ENCODE results near the gene TLNRD1.
"Not testable (repeated sequence)": the region's sequence is repeated elsewhere in the genome, so short reads cannot be mapped to it uniquely, and the experiment has no call there.

Gene TLNRD1

DNA sequence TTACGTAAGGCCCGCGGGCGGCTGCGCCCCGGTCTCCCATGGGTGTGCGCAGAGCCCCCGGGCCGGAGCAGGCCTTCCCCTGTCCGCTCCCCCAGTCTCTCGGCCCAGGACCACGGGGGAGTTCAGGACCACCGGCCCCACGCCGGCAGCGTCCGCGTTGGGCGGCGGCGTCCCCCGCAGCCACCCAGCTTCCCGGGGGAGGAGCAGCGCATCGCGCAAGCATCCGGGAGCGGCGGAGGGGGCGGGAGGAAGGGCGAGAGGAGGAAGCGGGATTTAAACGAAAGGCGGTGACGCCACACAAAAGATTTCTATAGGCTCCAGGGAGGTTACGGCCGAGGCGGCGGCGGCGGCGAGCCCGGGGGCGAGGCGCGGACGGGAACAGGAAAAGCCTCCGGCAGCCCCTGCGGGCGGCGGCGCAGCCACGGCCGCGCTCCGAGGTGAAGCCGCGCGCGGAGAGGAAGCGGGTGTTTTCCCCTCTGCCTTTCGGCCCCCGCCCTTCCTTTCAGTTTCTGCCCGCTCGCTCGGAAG, at the start of gene TLNRD1:
TSS of gene TLNRD1 (plus strand) at position 300 of the 528 bp plus-strand sequence. CDS start 1,349 bp downstream, outside the sequence.
- DNase-seq (ENCODE audit: low read depth): peak; percentile 74

DNA sequence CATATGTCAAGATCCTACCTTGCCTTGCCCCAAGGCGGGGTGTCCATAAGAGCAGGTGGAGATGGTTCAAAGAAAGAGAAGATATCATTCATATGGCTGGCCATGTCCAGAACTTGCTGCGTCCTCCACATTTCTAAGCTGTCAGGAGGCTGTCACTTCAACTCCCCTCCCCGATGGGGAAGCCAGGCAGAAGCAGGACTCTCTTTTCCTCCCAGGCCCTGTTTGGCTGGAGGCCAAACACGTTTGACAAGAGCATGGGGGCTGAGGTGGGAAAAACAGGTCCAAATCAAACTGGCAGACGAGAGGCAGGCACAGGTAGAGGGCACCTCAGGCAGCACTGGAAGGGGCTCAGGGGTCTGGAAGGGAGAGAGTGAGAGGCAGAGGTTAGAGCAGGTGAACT, 48.8 kb upstream of the TLNRD1 start:
- no peak for DNase-seq (ENCODE audit: low read depth)

DNA sequence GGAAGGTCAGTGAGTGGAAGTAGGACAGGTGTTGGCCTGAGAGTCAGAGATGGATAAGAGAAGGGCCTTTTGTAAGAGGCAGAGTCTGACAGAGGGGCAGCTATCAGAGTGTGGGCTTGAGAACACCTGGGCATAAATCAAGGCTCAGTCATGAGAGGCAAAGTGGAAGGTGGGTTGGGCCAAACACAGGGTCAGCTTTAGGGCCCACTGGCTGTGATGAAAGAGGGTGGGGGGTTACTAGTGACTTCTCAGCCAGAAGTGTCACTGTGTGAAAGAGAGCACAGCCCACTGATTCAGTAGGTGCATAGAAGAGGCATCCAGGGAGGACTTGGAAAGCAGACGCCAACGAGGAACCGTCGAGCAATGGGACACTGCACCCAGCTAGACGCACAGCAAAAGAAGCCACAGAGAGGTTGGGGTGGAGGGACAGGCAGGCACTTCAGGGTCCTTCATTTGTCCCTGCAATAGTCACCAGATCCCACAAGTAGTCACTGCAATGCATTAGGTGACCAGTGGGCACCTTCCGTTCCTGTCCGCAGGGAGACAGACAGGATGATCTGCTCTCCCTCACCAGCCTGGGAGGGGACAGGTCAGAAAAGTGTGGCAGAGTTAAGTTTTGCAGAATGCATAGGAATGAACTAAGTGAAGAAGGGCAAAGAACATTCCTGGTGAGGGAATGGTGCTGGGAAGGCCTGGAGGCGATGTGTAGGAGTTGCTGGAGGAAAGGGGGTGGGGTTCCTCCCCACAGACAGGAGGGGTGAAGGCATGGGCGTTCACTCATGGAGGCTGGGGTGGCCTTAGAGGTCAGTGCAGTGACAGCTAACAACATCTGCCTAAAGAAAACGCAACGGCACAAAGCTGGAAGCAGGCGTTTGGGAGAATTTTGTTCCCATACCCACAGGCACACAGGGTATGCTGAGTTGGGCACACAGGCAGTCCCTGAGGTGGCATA, 47.4 kb upstream of the TLNRD1 start:
- DNase-seq (ENCODE audit: low read depth): no peak

DNA sequence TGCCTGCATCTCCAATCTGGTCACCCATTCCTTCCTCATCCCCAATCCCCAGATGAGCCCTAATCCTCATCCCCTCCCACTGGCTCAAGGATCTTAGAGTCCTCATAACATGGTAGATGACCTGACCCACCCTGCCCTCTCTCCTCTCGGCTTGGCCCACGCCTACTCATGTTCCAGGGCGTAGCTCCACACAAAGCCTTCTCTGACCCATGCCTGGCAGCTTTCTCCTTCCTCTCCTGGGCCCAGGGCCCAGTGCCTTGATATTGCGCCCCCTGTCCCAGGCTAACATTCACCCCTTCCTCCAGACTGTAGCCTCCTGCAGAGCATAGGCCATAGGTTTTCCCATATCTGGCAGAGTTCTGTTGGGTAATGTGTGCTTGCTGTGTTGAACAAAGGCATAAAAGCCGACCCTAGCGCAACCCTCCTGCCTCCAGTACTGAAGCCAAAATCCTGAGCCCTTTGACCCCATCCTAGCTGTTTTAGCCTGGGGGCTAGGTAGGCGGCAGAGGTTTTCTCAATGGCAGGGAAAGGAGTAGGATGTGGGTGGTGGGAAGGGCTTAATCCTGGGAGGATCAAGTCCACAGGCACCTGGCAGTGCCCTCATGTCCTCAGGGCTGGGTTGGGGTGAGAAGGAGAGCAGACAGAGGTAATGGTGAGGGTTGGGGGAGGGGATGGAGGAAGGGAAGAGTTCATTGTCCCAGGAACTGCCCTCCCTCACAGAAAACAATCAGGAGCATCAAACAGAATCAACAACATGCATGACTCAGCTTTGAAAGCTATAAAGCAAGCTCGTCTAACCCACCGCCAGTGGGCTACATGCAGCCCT, 46.6 kb upstream of the TLNRD1 start:
- DNase-seq (ENCODE audit: low read depth): no peak

DNA sequence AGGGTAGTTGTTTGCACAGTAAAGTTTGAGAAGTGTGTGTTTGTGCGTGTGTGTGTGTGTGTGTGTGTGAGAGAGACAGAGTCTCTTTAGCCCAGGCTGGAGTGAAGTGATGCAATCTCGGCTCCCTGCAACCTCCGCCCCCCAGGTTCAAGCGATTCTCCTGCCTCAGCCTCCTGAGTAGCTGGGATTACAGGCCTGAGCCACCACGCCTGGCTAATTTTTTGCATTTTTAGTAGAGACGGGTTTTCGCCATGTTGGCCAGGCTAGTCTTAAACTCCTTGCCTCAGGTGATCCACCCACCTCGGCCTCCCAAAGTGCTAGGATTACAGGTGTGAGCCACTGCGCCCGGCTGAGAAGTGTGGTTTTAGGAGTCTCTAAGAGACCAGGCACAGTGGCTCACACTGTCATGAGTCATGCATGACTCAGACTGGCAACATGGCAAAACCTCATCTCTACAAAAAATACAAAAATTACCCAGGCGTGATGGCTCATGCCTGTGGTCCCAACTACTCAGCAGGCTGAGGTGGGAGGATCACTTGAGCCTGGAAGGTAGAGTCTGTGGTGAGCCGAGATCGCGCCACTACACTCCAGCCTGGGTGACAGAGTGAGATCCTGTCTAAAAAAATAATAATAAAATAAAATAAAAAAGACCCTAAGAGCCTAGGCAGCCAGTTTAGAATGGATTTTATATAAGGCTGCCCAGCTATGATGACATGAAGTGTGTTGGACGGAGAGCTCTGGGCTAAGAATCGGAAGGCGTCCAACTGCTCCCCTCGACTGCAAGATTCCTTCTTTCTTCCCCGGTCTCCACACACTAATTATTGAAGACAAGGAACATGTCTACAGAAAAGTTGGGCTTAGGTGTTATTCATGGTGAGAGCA, 44.9 kb upstream of the TLNRD1 start:
- DNase-seq (ENCODE audit: low read depth): peak; percentile 31

DNA sequence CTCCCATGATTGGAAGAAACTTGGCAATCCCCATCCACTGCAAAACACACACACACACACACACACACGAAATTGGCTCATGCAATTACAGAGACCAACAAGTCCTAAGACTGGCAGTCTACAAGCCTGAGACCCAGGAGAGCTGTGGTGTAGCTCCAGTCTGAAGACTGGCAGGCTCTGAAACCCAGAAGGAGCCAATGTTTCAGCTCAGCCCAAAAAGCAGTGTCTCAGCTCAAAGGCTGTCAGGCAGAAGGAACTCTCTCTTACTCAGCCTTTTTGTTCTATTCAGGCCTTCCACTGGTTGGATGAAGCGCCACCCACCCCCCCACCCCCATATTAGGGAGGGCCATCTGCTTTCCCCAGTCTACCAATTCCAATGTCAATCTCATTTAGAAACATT, 43.2 kb upstream of the TLNRD1 start:
- DNase-seq (ENCODE audit: low read depth): no peak

DNA sequence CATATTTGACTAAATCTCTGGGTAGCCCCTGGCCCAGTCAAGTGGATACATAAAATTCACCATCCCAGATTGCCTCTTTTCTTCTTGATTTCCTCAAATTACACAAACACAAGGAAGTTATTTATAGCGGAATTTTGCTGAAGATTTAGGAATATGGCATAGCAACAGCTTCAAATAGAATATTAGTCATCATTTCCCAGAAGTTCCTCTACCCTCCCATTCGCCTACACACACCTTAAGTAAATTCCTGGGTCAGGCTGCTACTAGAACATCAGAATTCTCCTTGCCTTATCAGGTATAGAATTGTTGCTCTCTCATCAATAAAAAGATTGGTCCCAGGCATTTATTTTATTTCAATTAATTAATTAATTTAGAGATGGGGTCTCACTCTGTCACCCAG, 42.7 kb upstream of the TLNRD1 start:
- DNase-seq (ENCODE audit: low read depth): no peak

DNA sequence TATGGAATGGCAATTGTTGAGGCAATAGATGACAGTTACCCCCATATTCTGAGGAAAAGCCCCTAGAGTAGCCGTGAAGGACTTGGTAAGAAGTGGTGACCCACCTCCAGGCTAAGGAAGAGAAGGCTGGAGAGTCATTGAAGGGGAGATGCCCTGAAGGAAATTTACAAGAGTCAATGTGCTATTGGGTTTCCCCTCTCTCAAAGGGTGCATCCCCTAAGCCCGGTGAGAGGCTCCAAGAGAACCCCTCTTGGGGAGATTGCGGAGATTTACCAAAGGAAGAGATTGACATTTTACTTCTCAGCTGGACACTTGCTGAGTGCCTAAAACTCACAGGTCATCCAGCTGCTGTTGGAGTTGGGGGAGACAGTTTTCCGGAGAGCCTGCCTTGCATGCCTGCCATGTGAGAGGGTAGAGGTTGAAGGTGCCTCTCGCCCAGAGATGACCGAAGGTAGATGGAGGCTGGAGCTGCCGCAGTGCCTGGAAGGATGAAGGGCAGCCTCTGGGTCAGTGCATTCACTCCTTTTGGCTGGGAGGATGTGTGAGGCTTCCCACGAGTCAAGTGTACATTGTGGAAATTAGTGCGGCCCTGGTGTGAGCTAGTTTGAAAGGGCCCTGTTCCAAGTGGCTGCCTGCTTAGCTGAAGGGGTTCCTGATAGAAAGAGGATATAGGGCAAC, 41.8 kb upstream of the TLNRD1 start:
- no peak for DNase-seq (ENCODE audit: low read depth)

DNA sequence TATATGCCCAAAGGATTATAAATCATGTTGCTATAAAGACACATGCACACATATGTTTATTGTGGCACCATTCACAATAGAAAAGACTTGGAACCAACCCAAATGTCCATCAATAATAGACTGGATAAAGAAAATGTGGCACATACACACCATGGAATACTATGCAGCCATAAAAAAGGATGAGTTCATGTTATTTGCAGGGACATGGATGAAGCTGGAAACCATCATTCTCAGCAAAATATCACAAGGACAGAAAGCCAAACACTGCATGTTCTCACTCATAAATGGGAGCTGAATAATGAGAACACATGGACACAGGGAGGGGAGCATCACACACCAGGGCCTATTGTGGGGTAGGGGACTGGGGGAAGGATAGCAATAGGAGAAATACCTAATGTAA, 35.3 kb upstream of the TLNRD1 start:
- DNase-seq (ENCODE audit: low read depth): not testable (repeated sequence)

DNA sequence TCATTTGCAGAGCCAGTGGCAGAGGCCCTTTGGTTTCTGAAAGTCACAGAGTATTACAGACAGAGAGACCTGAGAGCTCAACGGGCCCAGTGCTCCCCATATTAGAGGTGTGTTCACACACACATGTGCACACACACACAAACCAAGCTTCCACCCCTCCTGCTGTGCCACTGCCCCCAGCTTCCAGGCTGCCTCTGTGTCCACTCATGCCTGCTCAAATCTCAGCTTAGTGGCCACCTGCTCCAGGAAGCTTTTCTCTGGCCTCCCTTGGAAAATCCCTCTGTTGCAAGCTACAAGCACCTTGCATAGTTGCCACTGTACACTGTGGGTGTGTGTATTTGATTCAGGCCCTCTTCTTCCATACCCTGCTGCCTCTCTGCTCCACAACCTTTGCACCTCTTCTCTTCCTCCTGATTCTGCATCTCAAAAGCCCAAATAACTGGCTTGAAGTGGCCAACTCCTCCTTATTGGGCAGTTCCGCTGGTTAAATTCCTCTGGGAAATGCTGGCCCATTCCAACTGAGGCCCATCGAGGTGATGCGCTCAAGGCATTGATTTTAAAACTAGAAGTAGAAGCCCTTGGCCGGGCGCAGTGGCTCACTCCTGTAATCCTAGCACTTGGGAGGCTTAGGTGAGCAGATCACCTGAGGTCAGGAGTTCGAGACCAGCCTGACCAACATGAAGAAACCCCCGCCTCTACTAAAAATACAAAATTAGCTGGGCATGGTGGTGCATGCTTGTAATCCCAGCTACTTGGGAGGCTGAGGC, 34.1 kb upstream of the TLNRD1 start:
- no peak for DNase-seq (ENCODE audit: low read depth)

DNA sequence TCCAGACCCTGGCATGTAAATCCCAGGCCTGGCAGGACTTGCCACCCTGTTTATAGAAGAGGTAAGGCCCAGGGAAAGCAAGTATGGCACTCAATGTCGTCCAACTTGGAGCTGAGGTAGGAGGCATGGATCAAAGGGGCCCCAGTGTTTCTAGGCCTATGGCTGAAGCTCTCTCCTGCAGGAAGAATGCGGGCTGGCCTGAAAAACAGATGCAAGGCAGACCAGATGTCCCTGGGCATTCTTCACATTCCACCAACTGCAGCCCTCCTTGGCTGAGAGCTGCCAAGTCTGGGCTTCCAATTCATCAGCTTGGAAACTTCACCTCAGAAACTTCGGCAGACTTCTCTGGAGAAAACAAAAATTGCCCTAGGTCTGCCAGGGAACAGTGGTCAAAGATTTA, 33.3 kb upstream of the TLNRD1 start:
- no peak for DNase-seq (ENCODE audit: low read depth)

DNA sequence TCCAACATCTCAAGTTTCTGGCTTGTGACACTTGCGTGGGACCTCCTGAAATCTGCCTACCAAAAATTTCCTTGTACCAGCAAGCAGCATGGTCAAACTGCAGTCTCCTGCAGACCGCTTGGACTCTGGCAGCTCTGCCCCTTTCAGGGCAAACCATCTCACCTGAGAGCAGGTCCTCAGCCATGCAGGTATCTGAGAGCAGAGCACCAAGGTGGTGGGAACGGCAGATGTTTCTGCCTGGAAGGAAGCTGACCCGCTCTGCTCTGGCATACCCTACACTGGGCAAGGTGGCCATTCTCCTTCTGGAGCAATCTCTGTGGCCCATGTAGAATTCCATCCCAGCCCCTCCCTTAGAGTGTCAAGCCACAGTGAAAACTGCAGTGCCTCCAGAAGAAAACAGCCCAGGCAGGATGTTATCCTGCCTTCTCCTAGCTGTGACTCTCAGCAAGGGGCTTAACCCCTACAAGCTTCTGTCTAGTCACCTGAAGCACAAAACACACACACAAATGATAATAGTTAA, 32.7 kb upstream of the TLNRD1 start:
- no peak for DNase-seq (ENCODE audit: low read depth)

DNA sequence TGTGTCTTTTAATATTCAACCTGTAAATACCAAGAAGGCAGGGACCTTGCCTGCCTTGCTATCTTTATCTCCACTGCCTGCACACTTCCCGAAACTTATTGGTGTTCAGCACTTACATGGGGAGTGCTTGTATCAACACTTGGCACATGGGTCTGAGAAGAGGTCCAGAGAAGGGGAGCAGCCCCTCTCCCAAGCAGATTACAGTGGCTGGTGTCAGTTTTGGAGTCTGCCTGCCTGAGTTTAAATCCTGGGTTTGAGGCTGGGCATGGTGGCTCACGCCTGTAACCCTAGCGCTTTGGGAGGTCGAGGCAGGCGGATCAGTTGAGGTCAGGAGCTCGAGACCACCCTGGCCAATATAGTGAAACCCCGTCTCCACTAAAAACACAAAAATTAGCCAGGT, 31.4 kb upstream of the TLNRD1 start:
- DNase-seq (ENCODE audit: low read depth): no peak

DNA sequence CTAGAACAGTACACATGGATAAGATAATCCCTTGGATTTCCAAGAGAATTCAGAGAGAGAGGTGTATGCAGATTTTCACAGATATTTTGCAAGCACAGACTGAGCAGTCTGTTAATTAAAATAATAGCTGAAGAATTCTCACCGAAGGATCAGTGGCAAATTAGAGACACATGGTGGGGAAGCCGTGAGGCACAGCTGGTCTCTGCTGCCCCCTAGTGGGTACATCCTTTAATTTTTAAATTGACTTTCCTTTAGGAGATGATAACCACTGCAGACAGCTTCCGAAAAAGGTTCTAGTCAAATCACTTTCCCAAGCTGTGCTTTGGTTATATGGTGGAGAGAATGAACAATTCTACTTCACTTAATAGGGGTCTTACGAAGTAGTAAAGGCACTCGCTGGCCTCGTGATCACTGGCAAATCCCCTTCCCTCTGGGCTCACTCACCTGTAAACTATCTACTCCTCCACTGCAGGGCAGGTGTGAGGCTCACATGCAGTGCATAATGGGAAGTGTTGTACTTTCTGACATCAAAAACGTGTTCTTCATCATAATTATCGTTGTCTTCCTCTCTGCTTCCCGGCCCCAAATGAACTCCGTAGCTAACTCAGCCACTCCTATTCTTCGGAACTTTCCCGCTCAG, 30.6 kb upstream of the TLNRD1 start:
- peak; percentile 20 for DNase-seq (ENCODE audit: low read depth)

DNA sequence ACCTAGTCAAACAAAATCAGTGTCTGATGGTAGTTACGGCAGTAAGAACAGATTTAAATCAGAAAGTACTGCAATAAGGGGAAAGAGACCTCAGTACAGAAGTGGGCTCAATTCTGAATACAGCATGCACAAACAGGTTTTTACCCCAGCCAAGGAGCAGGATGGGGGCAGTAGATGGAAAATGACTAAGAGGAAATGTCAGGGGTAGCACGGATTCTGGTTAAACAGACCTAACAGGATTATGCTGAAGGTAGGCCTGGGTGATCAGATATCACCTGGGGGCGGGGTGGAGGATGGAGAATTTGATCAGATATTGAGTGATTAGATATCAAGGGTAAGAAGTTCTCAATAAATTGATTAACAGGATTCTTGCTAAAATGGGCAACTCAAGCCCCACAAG, 30.1 kb upstream of the TLNRD1 start:
- no peak for DNase-seq (ENCODE audit: low read depth)

DNA sequence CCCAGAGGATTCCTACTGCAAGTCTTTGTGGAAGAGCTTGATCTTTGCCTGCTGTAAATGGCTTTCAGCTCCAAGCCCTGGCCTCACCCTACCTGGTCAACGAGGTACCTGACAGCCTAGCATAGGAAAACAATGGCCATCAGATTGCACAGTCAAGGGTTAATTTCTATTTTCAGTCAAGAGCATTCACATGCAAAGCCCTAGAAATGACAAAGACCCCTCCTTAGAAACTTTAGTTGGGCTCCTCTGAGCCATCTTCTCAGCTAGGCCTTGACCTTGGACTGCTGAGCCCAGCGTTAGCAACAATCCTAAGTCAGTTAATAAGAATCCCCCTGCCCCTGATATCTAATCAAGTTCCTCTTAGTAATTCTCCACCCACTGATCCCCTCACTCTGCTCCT, 29.6 kb upstream of the TLNRD1 start:
- no peak for DNase-seq (ENCODE audit: low read depth)

DNA sequence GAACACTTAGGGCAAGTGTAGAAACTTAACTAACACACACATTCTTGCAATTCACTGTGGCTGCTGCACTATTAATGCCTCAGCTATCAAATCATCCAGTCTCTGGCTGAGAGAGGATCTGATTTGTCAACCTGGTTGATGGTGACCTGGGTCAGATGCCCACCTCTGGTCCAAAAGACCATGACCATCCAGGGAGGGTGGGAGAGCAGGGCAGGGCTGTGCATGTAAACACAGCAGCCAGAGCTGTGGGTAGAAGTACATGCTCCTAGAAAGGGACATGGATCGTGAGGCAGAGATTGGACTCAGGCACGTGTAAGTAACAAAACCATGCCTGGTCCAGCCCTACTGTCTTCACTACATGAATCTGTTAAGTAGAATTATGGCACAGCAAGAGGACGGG, 28.4 kb upstream of the TLNRD1 start:
- DNase-seq (ENCODE audit: low read depth): no peak

DNA sequence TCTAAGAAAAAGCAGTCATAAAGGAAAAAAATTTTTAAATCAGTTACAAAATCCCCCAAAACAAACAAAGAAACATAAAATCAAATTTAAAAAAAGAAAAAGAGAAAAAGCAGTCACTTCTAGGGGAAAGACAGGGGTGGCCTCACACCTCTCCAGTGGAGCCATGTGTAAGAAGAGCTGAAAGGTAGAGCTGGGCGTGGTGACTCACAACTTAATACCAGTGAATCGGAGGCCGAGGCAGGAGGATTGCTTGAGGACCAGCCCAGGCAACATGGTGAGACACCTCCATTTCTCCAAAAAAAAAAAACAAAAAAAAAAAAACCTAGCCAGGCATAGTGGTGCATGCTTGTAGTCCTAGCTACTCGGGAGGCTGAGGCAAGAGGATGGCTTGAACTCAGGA, 25.8 kb upstream of the TLNRD1 start:
- DNase-seq (ENCODE audit: low read depth): no peak

DNA sequence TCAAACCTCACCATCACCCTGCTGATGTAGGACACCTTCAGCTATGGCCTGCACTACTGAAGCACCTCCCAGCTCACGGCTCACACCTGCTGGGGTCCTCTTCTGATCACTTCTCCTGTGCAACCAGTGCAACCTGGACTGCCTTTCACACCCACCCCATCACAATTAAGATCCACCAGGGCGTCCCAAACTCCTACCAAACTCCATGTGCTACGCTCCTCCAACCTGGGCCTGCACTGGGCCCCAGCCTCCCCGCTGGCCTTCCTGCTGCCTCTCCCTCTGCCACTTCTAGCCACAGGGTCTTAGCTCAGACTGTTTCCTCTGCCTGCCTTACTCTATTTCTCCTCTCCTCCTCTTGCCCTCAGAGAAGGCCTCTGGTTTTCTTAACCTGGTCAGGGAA, 23.9 kb upstream of the TLNRD1 start:
- DNase-seq (ENCODE audit: low read depth): no peak

DNA sequence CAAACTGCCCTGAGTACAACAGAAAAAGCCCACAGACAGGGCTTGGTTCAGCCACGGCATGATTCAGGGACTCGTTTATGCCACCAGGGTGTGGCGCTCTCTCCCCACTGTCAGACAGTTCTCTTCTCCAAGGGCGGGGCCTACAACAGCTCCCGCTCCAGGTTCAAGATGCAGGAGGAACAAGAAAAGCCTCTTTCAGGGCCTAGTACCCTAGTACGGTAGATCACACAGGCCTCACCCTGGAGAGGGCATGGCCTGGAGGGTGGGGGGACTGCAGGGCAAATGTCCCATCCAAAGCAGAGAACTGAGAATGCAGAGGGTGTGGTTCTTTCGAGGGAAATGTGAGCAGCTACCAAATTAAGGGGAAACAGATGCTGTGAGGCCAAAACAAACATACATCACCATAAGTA, 23.1 kb upstream of the TLNRD1 start:
- no peak for DNase-seq (ENCODE audit: low read depth)
